Natural killer cell treated with Interleukin-12 subunit alpha and Interleukin-12 subunit beta and Interleukin-15 and Interleukin-18, amount 100 ng/mL, for 72 hours (primary cell): ENCODE results near the gene DLGAP1. TPM values are rescaled to one million over a fixed set of nuclear protein-coding genes. Genes with fewer than 3 reads are reported as not detected.
A peak's percentile ranks its signal among the peaks of the same experiment; 100 is the strongest.

Experiments
- ATAC-seq, 2 donors: fragments of 150-1000 bp; cut with Tn5 transposase in 1 of 2; sonication (Bioruptor Pico), chemical (Tn5 transposase) in 1 of 2; 2 replicates each; pipeline ENCODE4 v1.10.0; 2021
- DNase-seq: peaks from one replicate; pipeline ENCODE4 v3.0.0; 2022; ENCODE audit warnings: low spot score
- H3K27ac Mint-ChIP-seq, 2 donors: 1 replicate in 1 of 2; 2 replicates in 1 of 2; pipeline ENCODE4 v1.8.0; 2022; ENCODE audit warnings: mixed read lengths in 2 of 2, mild to moderate bottlenecking in 1 of 2, moderate library complexity in 1 of 2
- H3K27me3 Mint-ChIP-seq, 2 donors: 1 replicate in 1 of 2; 2 replicates in 1 of 2; pipeline ENCODE4 v1.8.0; 2022; ENCODE audit warnings: mixed read lengths in 2 of 2
- H3K36me3 Mint-ChIP-seq: one replicate; pipeline ENCODE4 v1.8.0; 2022; ENCODE audit warnings: mixed read lengths
- H3K4me1 Mint-ChIP-seq, 2 donors: 1 replicate in 1 of 2; 2 replicates in 1 of 2; pipeline ENCODE4 v1.8.0; 2022; ENCODE audit warnings: low read depth in 2 of 2, mixed read lengths in 2 of 2, mild to moderate bottlenecking in 1 of 2
- H3K4me3 Mint-ChIP-seq: one replicate; pipeline ENCODE4 v1.8.0; 2022; ENCODE audit warnings: mixed read lengths
- H3K9me3 Mint-ChIP-seq: 2 replicates; pipeline ENCODE4 v1.8.0; 2022; ENCODE audit warnings: mixed read lengths
- total RNA-seq, 2 donors: library from RNA; stranded (reverse); gene quantifications; one replicate each; pipeline ENCODE4 v1.2.3, GENCODE V29; 2022

Gene DLGAP1
- total RNA-seq, 2 donors from 2014 or later = not detected

DNA sequence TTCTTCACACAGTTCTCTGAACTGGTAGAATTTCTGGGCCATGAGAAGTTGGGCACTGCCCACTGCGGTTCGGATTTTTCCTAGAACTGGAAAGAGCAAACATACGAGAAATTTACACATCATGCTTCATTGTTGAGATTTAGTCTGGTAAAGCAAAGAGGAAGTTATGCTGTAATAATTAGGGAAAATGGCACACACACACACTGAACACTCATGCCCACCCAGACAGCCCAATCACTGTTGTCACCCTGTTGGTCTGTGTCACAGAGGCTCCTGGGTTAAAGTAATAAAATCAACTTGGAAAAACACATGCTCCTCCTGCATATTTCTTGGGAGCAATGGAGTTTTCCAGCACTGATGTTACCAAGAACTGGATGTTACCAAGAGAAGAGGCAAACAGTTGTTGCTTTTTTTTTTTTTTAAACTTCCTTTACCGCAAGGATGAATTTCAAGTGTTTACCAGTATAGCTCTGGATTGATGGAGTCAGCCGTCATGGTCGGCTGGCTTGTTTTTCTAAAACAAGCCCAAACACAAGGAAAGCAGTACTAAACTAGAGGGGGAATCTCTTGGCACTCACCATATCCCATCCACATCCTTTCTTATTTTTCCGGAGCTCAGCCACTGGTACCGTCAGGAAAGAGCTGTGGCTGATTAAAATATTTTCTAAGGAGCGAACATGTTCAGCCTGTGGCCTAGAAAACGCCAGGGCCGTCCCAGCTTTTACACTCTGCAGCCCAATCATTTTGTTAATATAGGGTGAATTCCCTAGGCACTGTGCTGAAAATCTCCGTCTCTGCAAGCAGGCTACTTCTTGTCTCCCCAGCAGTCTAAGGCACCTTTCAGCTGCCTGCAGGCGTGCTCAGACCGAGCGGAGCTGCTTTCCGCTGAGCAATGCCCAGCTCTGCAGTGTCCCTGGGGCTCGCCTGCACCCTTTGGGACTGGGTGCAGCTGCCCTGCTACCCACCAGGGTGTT, 946.2 kb downstream of the DLGAP1 start:
- DNase-seq = no peak
- H3K36me3 Mint-ChIP-seq = no peaks in the 10 kb centered on the region
- no peak for ATAC-seq
- peaks cover 0 to 7% of the 10 kb centered on the region in 2 donors for H3K27me3 Mint-ChIP-seq
- H3K4me3 Mint-ChIP-seq = no peak overlapping the region
- no peaks in the 10 kb centered on the region for H3K9me3 Mint-ChIP-seq
- H3K27ac Mint-ChIP-seq = no peak overlapping the region
- H3K4me1 Mint-ChIP-seq = peaks cover 24 to 25% of the 10 kb centered on the region in 2 donors

DNA sequence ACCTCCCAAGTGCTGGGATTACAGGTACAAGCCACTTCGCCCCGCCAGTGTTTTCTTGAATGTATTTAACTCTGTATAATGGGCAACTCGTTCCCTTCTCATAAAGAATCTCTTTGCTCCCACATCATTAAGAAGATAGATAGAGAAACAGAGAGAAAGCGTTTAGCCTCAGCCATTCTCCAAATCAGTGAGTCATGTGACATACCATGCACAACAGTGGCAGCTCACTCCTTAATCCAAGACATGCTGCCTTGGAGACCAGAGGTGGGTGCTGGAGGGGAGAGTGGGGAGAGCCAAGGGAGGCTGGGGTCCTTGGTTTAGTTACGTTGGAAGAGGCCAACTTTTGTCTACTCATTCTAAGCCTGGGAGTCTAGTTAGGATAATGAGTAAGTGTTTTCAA, 950.5 kb downstream of the DLGAP1 start:
- Mint-ChIP-seq H3K9me3 (no peaks in the 10 kb centered on the region), H3K4me3 (no peak overlapping the region), H3K27ac (no peak overlapping the region), H3K4me1 (peaks cover 0 to 3% of the 10 kb centered on the region in 2 donors), H3K36me3 (no peaks in the 10 kb centered on the region), H3K27me3 (peaks cover 9 to 15% of the 10 kb centered on the region in 2 donors)
- no peak for DNase-seq
- no peak for ATAC-seq

DNA sequence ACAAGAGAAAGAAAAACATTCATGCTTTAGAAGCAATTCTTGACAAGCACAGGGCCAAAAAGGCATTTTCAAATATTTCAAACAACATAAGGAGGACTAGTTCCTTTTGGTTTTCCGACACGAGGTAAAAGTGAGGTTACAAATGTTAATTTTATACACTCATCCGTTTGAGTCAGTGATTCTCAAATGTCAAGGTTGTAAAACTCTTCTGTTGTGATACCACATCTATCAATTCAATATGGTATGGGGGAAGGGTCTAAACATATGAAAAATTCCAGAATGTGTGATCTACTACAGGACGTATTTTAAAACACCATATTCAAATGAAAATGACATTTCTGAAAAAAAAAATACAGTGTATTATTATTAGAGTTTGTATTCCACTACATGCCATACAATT, 952.5 kb downstream of the DLGAP1 start:
- Mint-ChIP-seq H3K4me1 (peaks cover 6 to 13% of the 10 kb centered on the region in 2 donors), H3K4me3 (no peak overlapping the region), H3K27ac (no peak overlapping the region), H3K27me3 (peaks cover 26 to 28% of the 10 kb centered on the region in 2 donors), H3K9me3 (no peaks in the 10 kb centered on the region), H3K36me3 (no peaks in the 10 kb centered on the region)
- DNase-seq (no peak), ATAC-seq (no peak)

DNA sequence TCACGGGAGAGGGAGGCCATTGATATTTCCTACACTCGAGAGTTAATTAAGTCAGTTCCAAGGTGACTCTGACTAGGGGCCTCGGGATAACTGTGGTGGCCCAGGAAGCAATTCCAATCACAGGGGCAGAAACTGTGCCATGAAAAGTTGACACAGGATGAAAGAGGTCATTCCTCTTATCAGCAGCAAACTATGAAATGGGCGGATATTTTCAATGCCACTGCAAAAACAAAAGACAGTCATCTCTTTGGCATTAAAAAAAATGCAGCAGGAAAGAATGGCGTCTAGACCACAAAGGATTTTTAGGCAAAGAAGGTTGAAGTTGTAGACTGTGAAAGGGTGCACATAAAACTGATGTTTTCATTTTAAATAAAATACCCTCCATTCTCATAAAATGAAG, 955.1 kb downstream of the DLGAP1 start:
- Mint-ChIP-seq H3K27ac (no peak overlapping the region), H3K4me1 (peaks cover 6 to 13% of the 10 kb centered on the region in 2 donors), H3K27me3 (peaks cover 29% of the 10 kb centered on the region in 2 donors), H3K36me3 (no peaks in the 10 kb centered on the region), H3K4me3 (peak overlapping the region; percentile 67), H3K9me3 (no peaks in the 10 kb centered on the region)
- DNase-seq = no peak
- ATAC-seq = no peak

DNA sequence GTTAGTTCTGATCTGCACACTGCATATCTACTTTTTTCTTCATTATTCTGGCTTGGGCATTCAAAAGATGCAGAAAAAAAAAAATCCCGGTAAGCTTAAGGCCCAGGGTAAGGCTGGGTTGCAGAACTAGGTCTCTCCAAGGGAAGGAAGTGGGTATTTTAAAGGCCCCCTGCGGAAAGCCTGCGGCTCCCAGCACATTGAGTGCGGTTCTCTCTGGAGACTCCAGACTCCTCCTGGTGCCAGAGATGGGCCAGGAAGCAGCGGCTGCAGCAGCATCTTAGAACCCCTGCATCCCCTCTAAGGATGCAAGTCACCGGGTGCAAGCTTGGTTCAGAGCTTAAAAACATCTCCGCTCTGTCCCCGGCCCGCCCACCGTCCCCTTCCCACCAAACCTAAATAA, 955.6 kb downstream of the DLGAP1 start:
- ATAC-seq (peak in 1 of 2 donors; percentile 43), DNase-seq (no peak)
- Mint-ChIP-seq H3K4me1 (peaks cover 6 to 13% of the 10 kb centered on the region in 2 donors), H3K36me3 (no peaks in the 10 kb centered on the region), H3K27me3 (peaks cover 25 to 29% of the 10 kb centered on the region in 2 donors), H3K9me3 (no peaks in the 10 kb centered on the region), H3K27ac (no peak overlapping the region), H3K4me3 (peak overlapping the region; percentile 67)

DNA sequence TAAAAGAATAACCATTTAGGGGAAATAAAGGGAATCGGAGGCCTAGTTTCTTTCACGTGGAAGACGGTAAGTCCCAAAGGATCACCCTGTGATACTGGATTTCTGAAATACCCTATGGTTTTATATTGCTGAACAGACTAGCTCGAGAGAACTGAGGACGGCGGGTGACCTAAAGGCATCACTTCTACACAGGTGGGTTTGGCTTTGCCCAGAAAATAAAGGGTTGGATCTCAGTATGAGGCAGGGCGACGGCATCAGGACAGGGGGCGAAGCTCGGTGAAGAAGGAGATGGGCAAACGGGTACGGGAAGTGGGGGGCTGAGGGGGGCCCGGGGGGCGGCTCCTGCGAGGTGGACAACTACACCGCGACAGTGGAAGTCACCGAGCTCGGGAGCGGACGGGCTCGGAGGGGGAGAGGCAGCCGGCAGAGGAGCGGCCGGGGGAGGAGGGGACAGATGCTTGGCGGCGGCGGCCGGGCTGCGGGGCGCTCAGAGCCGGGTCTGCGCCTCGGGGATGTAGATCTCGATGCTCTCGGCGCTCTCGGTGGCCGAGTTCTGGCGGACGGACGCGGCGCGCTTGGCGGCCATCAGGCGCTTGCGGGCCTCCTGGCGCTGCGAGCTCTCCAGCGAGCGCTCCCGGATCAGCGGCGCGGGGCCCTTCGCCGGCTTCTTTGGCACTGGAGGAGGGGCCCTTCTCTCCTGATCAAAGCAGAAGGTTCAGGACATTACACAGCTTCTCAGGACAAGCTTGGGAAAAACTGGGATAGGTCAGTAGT, 956.2 kb downstream of the DLGAP1 start:
- Mint-ChIP-seq H3K4me3 (peak overlapping the region; percentile 67), H3K27ac (no peak overlapping the region), H3K4me1 (peaks cover 6 to 16% of the 10 kb centered on the region in 2 donors), H3K27me3 (peaks cover 29% of the 10 kb centered on the region in 2 donors), H3K9me3 (no peaks in the 10 kb centered on the region), H3K36me3 (no peaks in the 10 kb centered on the region)
- ATAC-seq (peak; percentile 51 to 70), DNase-seq (no peak)

DNA sequence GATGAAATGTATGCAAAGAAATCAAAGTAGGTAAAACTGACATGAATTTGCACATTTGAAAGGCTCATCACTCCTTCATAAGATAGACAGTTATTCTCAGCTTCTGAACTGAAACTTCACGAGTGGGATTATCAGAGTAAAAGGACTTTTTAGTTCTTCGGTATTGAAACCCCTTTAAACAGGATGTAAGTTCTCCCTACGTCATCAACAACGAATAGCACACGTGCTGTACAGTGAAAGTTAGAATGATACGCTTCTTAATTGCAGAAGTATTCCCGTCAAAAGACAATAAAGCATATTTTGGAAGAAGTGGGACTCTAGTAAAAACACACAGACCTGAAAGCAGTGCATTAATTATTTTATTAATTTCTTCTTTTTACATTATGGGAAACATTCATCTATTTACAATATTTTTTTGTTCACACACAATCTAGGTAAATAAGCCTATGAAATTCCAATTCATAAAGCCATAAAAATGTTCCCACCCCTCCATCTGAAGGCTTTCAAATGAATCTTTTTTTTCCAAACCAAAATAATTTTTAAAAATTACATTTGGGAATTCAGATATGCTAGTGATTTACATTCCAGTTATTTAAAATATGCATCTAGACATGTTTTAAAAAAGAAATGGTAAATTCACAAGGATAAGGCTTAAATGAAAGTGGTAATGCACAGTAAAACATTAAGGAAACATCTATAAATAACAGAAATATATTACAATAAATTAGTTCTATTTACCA, 959.2 kb downstream of the DLGAP1 start:
- Mint-ChIP-seq H3K36me3 (no peaks in the 10 kb centered on the region), H3K4me3 (no peak overlapping the region), H3K4me1 (peaks cover 10 to 16% of the 10 kb centered on the region in 2 donors), H3K9me3 (no peaks in the 10 kb centered on the region), H3K27me3 (peaks cover 29 to 39% of the 10 kb centered on the region in 2 donors), H3K27ac (no peak overlapping the region)
- DNase-seq (no peak), ATAC-seq (no peak)

DNA sequence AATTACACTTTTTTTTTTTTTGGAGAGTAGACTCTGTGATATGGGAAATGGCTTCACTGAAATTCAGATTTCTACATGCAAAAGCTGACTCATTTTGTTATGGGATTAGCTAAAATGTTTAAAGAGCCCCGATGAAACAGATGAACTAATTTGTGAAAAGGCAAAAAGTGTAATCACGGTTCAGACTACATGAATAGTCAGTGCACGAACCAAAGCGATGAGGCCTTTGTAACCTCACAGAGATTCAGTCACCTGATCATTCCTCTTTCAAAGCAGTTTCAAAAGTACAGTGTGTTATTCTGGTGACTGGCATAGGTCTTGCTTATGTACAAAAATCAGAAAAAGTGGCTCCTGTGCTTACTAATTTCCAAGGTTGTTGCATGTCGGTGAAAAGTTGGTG, 960.5 kb downstream of the DLGAP1 start:
- no peak overlapping the region for H3K4me3 Mint-ChIP-seq
- DNase-seq = no peak
- H3K4me1 Mint-ChIP-seq = peaks cover 12 to 17% of the 10 kb centered on the region in 2 donors
- H3K27me3 Mint-ChIP-seq = peaks cover 28 to 41% of the 10 kb centered on the region in 2 donors
- ATAC-seq = no peak
- H3K27ac Mint-ChIP-seq = no peak overlapping the region
- no peaks in the 10 kb centered on the region for H3K36me3 Mint-ChIP-seq
- no peaks in the 10 kb centered on the region for H3K9me3 Mint-ChIP-seq

DNA sequence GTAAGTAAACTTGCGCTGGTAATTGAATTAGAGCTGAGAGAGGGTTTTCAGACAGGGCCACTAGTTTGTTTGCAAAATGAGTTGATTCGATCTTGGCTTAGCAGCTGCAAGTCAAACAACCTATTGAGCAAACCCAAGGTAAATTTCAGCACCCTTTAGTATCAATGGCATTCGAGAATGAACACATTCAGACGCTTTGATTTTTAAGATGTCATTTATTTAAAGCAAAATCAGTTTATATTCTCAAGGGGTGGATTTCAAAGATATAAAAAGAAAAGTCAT, 960.9 kb downstream of the DLGAP1 start:
- no peaks in the 10 kb centered on the region for H3K9me3 Mint-ChIP-seq
- no peaks in the 10 kb centered on the region for H3K36me3 Mint-ChIP-seq
- ATAC-seq (no peak), DNase-seq (no peak)
- H3K4me3 Mint-ChIP-seq = no peak overlapping the region
- peaks cover 27 to 41% of the 10 kb centered on the region in 2 donors for H3K27me3 Mint-ChIP-seq
- peaks cover 8 to 17% of the 10 kb centered on the region in 2 donors for H3K4me1 Mint-ChIP-seq
- no peak overlapping the region for H3K27ac Mint-ChIP-seq

DNA sequence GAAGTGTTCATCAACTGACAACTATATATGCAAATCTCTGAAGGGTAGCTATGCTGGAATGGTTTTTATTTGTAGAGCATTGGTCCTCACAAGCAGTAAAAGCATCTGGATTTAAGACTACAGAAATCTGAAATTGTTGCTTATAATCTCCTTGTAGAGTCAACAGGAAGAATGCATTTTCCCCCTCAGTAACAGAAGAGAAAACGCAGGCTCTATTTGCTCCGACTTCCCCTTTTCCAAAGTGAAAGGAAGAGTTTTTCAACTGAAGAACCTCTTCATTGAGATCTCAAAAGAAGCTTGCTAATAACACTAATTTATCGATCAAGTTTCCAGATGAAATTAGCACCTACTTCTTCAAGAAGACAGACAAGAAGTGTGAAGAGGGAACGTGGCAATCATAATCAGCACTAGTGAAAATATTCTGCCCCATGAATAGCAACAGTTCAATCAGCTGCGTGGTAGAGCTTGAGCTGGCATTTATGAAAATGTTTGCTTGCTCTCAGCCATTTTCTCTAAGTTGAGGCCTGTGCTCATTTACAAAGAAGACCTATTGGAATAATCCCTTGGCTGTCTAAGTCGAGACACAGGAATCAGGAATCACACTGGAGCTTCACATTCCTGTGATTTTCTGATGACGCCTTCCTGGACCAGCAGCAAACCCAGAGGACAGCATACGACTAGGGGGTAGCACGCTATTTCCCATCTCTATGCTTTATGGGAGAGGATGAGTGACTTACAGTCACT, 961.4 kb downstream of the DLGAP1 start:
- Mint-ChIP-seq H3K36me3 (no peaks in the 10 kb centered on the region), H3K4me1 (peaks cover 6 to 15% of the 10 kb centered on the region in 2 donors), H3K9me3 (no peaks in the 10 kb centered on the region), H3K27ac (peak overlapping the region in 1 of 2 donors; percentile 29), H3K27me3 (peaks cover 22 to 39% of the 10 kb centered on the region in 2 donors), H3K4me3 (peak overlapping the region; percentile 19)
- no peak for ATAC-seq
- no peak for DNase-seq

DNA sequence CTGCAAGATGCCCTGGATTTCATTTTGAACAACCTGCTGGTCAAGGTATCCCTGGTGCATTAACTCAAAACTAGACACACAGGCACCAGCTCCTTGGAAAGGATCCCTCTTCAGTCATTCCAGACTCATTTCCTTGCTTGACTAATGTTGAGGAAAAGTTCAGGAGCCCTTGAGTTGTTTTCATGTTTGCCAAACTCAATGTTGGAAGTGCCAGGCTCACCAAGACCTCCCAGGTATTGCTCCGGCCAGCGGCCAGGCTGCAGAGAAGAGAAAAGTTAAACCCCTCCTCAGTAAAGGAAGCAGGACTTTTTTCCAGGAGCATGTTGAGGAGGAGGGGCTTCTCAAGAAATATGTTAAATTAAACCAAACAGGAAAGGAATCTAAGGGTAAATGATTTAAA, 962.4 kb downstream of the DLGAP1 start:
- Mint-ChIP-seq H3K9me3 (no peaks in the 10 kb centered on the region), H3K4me3 (no peak overlapping the region), H3K27me3 (peaks cover 12 to 30% of the 10 kb centered on the region in 2 donors), H3K4me1 (peaks cover 2 to 12% of the 10 kb centered on the region in 2 donors), H3K36me3 (no peaks in the 10 kb centered on the region), H3K27ac (no peak overlapping the region)
- DNase-seq (no peak), ATAC-seq (no peak)

DNA sequence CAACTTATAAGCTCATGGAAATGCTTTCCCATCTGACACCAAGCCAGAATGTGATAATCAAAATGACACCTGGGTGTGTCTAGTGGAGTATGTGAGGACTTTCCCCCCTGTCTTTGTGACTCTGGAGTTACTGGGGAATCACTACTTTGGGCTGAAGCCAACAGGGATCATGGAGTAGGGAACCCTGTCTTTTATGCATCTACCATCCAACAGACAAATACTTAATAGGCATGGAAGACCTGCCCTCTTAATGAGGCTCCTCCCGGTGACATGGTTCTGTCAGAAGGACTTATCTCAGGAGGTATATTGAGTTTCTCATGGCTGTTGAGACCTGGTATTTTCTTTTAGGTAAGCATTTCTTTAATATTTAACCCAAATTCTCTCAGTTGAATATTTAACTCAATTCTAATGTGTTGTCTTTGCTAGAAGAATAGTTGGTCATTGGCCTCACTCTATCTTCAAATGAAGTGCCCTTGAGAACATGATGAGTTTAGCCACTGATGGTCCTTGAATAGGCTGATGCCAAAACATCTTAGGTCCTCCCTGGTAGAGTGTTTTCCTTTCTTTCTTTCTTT, 963.0 kb downstream of the DLGAP1 start:
- peaks cover 10 to 28% of the 10 kb centered on the region in 2 donors for H3K27me3 Mint-ChIP-seq
- H3K4me3 Mint-ChIP-seq = no peak overlapping the region
- H3K4me1 Mint-ChIP-seq = peaks cover 2 to 12% of the 10 kb centered on the region in 2 donors
- no peak for DNase-seq
- no peaks in the 10 kb centered on the region for H3K36me3 Mint-ChIP-seq
- no peak overlapping the region for H3K27ac Mint-ChIP-seq
- no peak for ATAC-seq
- no peaks in the 10 kb centered on the region for H3K9me3 Mint-ChIP-seq

DNA sequence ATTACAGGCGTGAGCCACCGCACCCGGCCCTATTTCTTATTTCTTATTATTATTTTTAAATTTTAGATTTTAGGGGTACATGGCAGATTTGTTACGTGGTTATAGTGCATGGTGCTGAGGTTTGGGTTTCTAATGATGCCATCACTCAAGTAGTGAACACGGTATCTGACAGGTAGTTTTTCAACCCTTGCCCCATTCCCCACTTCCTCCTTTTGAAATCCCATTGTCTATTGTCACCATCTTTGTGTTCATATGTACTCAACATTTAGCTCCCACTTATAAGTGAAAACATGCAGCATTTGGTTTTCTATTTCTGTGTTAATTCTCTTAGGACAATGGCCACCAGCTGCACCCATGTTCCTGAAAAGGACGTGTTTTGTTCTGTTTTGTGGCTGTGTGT, 965.6 kb downstream of the DLGAP1 start:
- DNase-seq (no peak), ATAC-seq (no peak)
- H3K4me1 Mint-ChIP-seq = peaks cover 5 to 29% of the 10 kb centered on the region in 2 donors
- peaks cover 10 to 25% of the 10 kb centered on the region in 2 donors for H3K27me3 Mint-ChIP-seq
- no peak overlapping the region for H3K27ac Mint-ChIP-seq
- H3K9me3 Mint-ChIP-seq = no peaks in the 10 kb centered on the region
- H3K36me3 Mint-ChIP-seq = no peaks in the 10 kb centered on the region
- no peak overlapping the region for H3K4me3 Mint-ChIP-seq
